Measurements from ENCODE around the gene PID1.

The PID1 gene

GRCh38 chr2:229060147-229060546 is 210.9 kb downstream of the PID1 start:
- H3K4me1 ChIP-seq (ENCODE audit: insufficient read depth, low read length): no peaks in the 10 kb centered on the region
- H3K36me3 ChIP-seq (ENCODE audit: insufficient read depth, low read length): no peaks in the 10 kb centered on the region
- no peak overlapping the region for H3K9ac ChIP-seq (ENCODE audit: low read depth, low read length)
- H3K9me3 ChIP-seq (ENCODE audit: control insufficient read depth, insufficient read depth, low read length): no peaks in the 10 kb centered on the region; the same call in 1 of the 2 replicates

- H3K9me3 ChIP-seq (ENCODE audit: control insufficient read depth, insufficient read depth, low read length): no peaks in the 10 kb centered on the region; the same call in 1 of the 2 replicates
- no peaks in the 10 kb centered on the region for H3K4me1 ChIP-seq (ENCODE audit: insufficient read depth, low read length)
- no peaks in the 10 kb centered on the region for H3K36me3 ChIP-seq (ENCODE audit: insufficient read depth, low read length)
- no peak overlapping the region for H3K9ac ChIP-seq (ENCODE audit: low read depth, low read length)
Observed at GRCh38 chr2:229059331-229060033, 211.6 kb downstream of the PID1 start.

DNA sequence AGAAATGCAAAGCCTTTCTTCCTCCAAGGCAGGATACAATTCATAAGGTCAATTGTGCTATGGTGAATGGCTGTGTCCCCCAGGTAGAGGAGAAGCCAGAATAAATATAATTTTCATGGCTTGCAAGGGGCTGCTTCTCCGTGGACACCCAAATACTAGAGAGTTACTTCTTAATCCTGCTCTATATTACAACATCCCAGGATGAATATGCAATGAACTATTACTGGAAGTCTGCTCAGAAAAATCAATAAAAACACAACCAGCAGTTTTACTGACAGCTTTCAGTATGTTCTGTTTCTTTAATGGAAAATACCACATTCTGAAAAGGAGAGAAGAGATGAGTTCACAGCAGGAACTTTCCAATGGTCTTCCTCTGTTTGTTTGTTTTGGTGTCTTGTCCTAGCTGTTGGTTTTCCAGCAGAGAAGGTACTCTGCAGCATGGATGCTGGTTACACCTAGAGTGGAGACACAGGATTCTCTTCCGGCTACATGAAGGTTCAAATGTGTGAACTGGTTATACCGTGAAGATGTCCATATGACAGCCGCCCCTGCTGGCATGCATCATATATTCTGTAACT is 213.0 kb downstream of the PID1 start:
- no peaks in the 10 kb centered on the region; the same call in 1 of the 2 replicates for H3K9me3 ChIP-seq (ENCODE audit: control insufficient read depth, insufficient read depth, low read length)
- H3K4me1 ChIP-seq (ENCODE audit: insufficient read depth, low read length): no peaks in the 10 kb centered on the region
- H3K36me3 ChIP-seq (ENCODE audit: insufficient read depth, low read length): no peaks in the 10 kb centered on the region
- H3K9ac ChIP-seq (ENCODE audit: low read depth, low read length): no peak overlapping the region

DNA sequence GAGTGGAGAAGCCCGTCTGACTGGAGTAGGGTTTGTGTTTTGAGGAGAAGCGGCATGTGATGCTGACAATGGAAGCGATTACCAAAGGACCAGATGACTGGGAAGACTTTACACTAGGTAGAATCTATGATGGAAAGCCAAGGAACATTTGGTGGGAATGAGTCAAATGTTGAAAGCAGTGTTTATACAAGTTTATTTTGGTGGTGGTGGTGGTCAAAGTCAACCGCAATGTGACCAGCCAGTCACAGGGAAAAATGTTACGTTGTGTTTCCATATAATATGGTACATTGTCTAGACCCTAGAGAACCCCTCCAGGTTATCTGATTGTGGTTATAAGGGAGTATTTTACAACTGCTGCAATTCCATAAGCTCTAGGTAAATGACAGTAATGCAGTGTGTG is 216.8 kb downstream of the PID1 start:
- Histone ChIP-seq H3K9me3 (ENCODE audit: control insufficient read depth, insufficient read depth, low read length) (no peaks in the 10 kb centered on the region; the same call in 1 of the 2 replicates), H3K9ac (ENCODE audit: low read depth, low read length) (no peak overlapping the region), H3K36me3 (ENCODE audit: insufficient read depth, low read length) (no peaks in the 10 kb centered on the region), H3K4me1 (ENCODE audit: insufficient read depth, low read length) (no peaks in the 10 kb centered on the region)

DNA sequence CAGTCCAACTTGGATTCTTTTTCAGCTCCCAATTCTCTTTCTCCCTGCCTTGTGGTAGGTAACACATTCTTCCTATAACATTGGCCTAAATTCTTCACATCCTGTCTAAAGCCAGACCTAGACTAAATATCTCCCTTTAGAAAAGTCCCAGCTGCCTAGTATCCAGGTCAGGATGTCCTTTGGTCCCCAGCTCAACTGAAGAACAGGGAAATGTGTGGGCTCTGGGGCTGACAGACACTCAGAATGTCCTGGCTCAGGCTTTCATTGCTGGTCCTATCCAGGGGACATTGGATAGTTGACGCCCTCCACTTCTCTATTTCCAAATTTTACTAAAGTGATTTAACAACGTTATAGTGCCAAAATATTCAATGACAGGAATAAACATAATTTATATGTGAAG is 219.3 kb downstream of the PID1 start:
- no peaks in the 10 kb centered on the region; the same call in 1 of the 2 replicates for H3K4me1 ChIP-seq (ENCODE audit: insufficient read depth, low read length)
- no peaks in the 10 kb centered on the region for H3K36me3 ChIP-seq (ENCODE audit: insufficient read depth, low read length)
- H3K9ac ChIP-seq (ENCODE audit: low read depth, low read length): no peak overlapping the region
- no peaks in the 10 kb centered on the region; the same call in 1 of the 2 replicates for H3K9me3 ChIP-seq (ENCODE audit: control insufficient read depth, insufficient read depth, low read length)

GRCh38 chr2:229050133-229050532 is 221.0 kb downstream of the PID1 start:
- Histone ChIP-seq H3K36me3 (ENCODE audit: insufficient read depth, low read length) (no peaks in the 10 kb centered on the region), H3K4me1 (ENCODE audit: insufficient read depth, low read length) (no peaks in the 10 kb centered on the region; the same call in 1 of the 2 replicates), H3K9me3 (ENCODE audit: control insufficient read depth, insufficient read depth, low read length) (no peaks in the 10 kb centered on the region), H3K9ac (ENCODE audit: low read depth, low read length) (no peak overlapping the region)

GRCh38 chr2:229048134-229048533 is 223.0 kb downstream of the PID1 start:
- Histone ChIP-seq H3K9ac (ENCODE audit: low read depth, low read length) (no peak overlapping the region), H3K36me3 (ENCODE audit: insufficient read depth, low read length) (no peaks in the 10 kb centered on the region), H3K4me1 (ENCODE audit: insufficient read depth, low read length) (no peaks in the 10 kb centered on the region; the same call in 1 of the 2 replicates), H3K9me3 (ENCODE audit: control insufficient read depth, insufficient read depth, low read length) (no peaks in the 10 kb centered on the region)

DNA sequence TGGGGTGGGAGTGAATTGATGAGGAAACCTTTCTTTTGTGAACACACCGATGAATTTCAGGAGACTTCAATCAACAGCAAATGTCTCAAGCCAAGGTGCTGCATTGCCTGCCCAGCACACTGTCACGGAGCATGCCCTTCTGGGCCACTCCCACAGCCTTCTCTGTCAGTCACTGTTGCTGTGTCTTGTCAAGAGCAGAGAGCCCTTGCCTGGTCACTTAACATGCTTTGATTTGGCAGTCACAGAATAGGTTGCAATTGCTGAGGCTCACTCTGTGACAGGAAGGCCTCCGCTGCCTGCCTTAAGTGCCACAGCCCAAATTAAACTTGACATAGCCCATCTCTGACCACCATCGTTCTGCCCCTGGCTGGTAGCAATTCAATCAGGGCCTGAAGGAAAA is 225.4 kb downstream of the PID1 start:
- Histone ChIP-seq H3K9ac (ENCODE audit: low read depth, low read length) (no peak overlapping the region), H3K9me3 (ENCODE audit: control insufficient read depth, insufficient read depth, low read length) (no peaks in the 10 kb centered on the region), H3K36me3 (ENCODE audit: insufficient read depth, low read length) (no peaks in the 10 kb centered on the region), H3K4me1 (ENCODE audit: insufficient read depth, low read length) (no peaks in the 10 kb centered on the region; the same call in 1 of the 2 replicates)

DNA sequence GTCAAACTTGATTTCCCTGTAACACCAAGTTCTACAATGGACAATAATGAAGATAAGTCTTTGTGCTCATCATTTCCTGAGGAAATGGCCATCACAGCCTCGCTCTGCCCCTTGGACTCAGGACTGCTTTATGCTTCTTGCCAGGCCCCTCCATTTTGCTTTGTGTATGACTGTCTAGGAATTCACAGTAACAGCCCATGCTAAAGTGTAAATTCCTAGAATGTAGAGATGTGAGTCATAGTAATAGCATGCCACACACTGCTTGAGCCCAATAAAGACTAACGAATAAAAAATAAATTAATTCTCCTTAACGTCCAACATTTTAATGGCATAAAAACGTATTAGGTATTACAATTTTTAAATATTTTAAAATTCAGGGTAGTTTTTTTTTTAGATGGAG is 226.5 kb downstream of the PID1 start:
- Histone ChIP-seq H3K9ac (ENCODE audit: low read depth, low read length) (no peak overlapping the region), H3K9me3 (ENCODE audit: control insufficient read depth, insufficient read depth, low read length) (no peaks in the 10 kb centered on the region), H3K4me1 (ENCODE audit: insufficient read depth, low read length) (no peaks in the 10 kb centered on the region; the same call in 1 of the 2 replicates), H3K36me3 (ENCODE audit: insufficient read depth, low read length) (no peaks in the 10 kb centered on the region)

DNA sequence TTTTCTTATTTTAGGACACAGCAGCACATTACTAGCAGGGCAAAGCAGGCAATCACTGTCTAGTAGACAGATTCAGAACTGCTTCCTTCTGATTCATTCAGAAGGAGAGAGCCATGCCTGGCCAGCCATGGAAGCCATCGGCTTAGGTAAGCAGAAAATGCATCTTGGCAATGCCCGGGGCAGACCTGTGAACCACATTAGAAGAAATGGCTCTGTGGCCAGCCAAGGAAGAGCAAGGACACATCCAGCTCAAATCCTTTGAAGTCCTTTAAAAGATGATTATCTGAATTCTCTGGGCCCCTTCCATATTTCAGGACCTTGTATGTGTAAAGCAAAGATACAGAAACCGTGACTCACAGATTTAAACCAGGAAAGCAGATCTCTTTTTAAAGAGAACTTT is 227.4 kb downstream of the PID1 start:
- H3K4me1 ChIP-seq (ENCODE audit: insufficient read depth, low read length): no peaks in the 10 kb centered on the region; the same call in 1 of the 2 replicates
- no peaks in the 10 kb centered on the region for H3K36me3 ChIP-seq (ENCODE audit: insufficient read depth, low read length)
- H3K9ac ChIP-seq (ENCODE audit: low read depth, low read length): no peak overlapping the region
- H3K9me3 ChIP-seq (ENCODE audit: control insufficient read depth, insufficient read depth, low read length): no peaks in the 10 kb centered on the region

GRCh38 chr2:229042349-229042748 is 228.7 kb downstream of the PID1 start:
- Histone ChIP-seq H3K4me1 (ENCODE audit: insufficient read depth, low read length) (no peaks in the 10 kb centered on the region), H3K36me3 (ENCODE audit: insufficient read depth, low read length) (no peaks in the 10 kb centered on the region), H3K9me3 (ENCODE audit: control insufficient read depth, insufficient read depth, low read length) (no peaks in the 10 kb centered on the region), H3K9ac (ENCODE audit: low read depth, low read length) (no peak overlapping the region)

DNA sequence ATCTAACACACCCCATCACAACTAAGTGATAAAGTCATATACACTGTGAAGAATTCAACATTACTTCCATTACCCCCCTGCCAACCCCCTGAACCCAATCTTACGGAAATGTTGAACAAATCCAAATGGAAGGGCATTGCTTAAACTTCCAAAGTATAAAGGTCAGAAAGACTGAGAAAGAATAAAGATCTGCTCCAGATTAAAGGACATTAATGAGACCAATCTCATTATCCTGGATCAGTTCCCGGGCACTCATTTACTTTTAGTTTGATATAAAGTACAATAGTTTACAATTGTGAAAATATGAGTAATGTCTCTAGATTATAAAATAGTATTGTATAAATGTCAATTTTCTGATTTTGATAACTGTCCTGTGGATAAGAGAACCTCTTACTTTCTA is 229.4 kb downstream of the PID1 start:
- H3K4me1 ChIP-seq (ENCODE audit: insufficient read depth, low read length): no peaks in the 10 kb centered on the region
- no peaks in the 10 kb centered on the region for H3K36me3 ChIP-seq (ENCODE audit: insufficient read depth, low read length)
- no peaks in the 10 kb centered on the region for H3K9me3 ChIP-seq (ENCODE audit: control insufficient read depth, insufficient read depth, low read length)
- H3K9ac ChIP-seq (ENCODE audit: low read depth, low read length): no peak overlapping the region

DNA sequence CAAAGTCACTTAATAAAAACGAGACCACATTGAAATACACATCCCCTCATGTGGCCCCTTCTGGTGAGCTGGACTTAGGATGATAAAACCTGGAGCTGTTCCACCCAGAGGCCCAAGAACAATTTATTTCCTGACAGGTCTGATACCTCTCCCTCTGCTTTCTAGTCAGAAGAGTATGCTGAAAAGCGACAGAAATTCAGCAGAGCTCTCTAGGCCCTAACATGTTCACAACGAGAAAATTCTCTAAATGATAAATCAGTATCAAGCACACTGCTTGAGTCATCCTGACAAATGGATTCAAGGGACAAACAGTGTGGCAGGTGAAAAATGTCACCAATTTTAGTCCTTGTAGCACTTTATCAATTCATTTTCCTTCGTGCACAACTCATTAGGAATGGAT is 233.5 kb downstream of the PID1 start:
- H3K4me1 ChIP-seq (ENCODE audit: insufficient read depth, low read length): no peaks in the 10 kb centered on the region
- H3K9ac ChIP-seq (ENCODE audit: low read depth, low read length): no peak overlapping the region
- no peaks in the 10 kb centered on the region for H3K36me3 ChIP-seq (ENCODE audit: insufficient read depth, low read length)
- no peaks in the 10 kb centered on the region for H3K9me3 ChIP-seq (ENCODE audit: control insufficient read depth, insufficient read depth, low read length)

DNA sequence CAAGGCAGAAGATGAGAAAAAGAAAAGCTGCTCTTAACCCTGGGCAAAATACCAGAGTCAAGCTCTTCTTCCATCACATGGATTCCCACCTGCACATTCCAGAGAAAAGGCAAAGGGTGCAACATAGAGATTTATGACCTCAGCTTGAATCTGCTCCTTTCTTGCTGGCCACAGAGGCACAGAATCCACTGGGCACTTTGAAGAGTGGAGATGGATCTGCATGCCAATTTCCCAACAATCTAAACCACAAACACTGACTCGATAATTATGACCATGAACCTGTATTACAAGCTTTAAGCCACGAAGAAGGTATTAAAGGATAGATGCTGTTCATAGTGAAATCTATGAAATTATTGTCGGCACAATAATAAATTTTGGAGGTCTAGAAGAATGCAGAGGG is 237.3 kb downstream of the PID1 start:
- no peaks in the 10 kb centered on the region for H3K4me1 ChIP-seq (ENCODE audit: insufficient read depth, low read length)
- no peaks in the 10 kb centered on the region for H3K9me3 ChIP-seq (ENCODE audit: control insufficient read depth, insufficient read depth, low read length)
- no peak overlapping the region for H3K9ac ChIP-seq (ENCODE audit: low read depth, low read length)
- no peaks in the 10 kb centered on the region for H3K36me3 ChIP-seq (ENCODE audit: insufficient read depth, low read length)

DNA sequence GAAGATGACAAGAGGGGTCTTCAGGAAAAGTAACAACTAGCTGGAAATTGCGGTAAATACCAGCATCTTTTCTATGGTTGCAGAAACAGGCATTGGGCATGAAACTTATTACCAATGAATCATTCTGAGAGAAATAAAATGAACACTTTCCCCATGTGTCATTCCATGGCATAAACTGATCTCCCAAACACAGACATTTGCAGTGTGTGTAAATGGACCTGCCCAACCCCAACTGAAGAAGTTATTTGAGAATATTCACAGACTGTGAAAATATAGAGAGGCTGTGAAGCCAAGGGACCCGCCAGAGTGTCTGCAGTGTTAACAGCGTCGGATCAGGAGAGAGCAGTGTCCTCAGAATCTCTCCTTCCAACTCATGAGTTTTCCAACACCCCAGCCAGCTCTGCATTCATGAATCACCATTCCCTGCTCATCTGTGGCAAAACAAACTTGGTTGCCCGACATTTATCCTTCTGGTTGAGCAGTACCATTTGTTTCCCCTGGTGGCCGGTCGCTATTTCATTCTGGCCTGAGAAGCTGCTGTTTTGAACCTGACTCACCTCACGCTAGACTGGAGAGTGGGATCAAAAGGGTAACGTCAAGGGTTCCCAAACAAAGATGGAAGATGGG is 238.4 kb downstream of the PID1 start:
- Histone ChIP-seq H3K36me3 (ENCODE audit: insufficient read depth, low read length) (no peaks in the 10 kb centered on the region), H3K9ac (ENCODE audit: low read depth, low read length) (no peak overlapping the region), H3K9me3 (ENCODE audit: control insufficient read depth, insufficient read depth, low read length) (no peaks in the 10 kb centered on the region), H3K4me1 (ENCODE audit: insufficient read depth, low read length) (no peaks in the 10 kb centered on the region)
